HG03520 (cell line): ENCODE data around the gene TMEM263.
"Not testable (repeated sequence)": the region's sequence is repeated elsewhere in the genome, so short reads cannot be mapped to it uniquely, and the experiment has no call there.

ENCODE experiments used
- ATAC-seq: cut with Tn5 transposase; IDR thresholded peaks from one replicate; pipeline ENCODE4 v1.9.1; 2021; ENCODE audit warnings: mild to moderate bottlenecking, moderate library complexity; ENCODE audit not compliant: unreplicated experiment

Gene TMEM263

GRCh38 chr12:106955377-106956047 lies at the start of gene TMEM263:
TMEM263 (plus strand) TSS chr12:106955907; CDS start chr12:106967117, 11,210 bp downstream.
- ATAC-seq, result peak; percentile 70

GRCh38 chr12:106906715-106907114 lies 49.0 kb upstream of the TMEM263 start:
- no peak for ATAC-seq

- ATAC-seq, result no peak
Observed at GRCh38 chr12:106907411-106907810, 48.3 kb upstream of the TMEM263 start.

- ATAC-seq, result no peak
Observed at GRCh38 chr12:106907846-106908245, 47.9 kb upstream of the TMEM263 start.

- ATAC-seq, result no peak
Observed at GRCh38 chr12:106908561-106908960, 47.1 kb upstream of the TMEM263 start.

- no peak for ATAC-seq
Observed at GRCh38 chr12:106910202-106910601, 45.5 kb upstream of the TMEM263 start.

GRCh38 chr12:106911581-106911980 lies 44.1 kb upstream of the TMEM263 start:
- no peak for ATAC-seq

GRCh38 chr12:106913456-106913855 lies 42.3 kb upstream of the TMEM263 start:
- no peak for ATAC-seq

- ATAC-seq, result peak; percentile 64
Observed at GRCh38 chr12:106914796-106915634, 40.7 kb upstream of the TMEM263 start.

- ATAC-seq, result no peak
Observed at GRCh38 chr12:106915635-106916026, 40.1 kb upstream of the TMEM263 start.

- ATAC-seq, result no peak
Observed at GRCh38 chr12:106917503-106917902, 38.2 kb upstream of the TMEM263 start.

GRCh38 chr12:106918746-106919145 lies 37.0 kb upstream of the TMEM263 start:
- no peak for ATAC-seq

- ATAC-seq, result no peak
Observed at GRCh38 chr12:106919910-106920544, 35.7 kb upstream of the TMEM263 start.

GRCh38 chr12:106921976-106922375 lies 33.7 kb upstream of the TMEM263 start:
- ATAC-seq, result not testable (repeated sequence)

- not testable (repeated sequence) for ATAC-seq
Observed at GRCh38 chr12:106923594-106923993, 32.1 kb upstream of the TMEM263 start.

- ATAC-seq, result no peak
Observed at GRCh38 chr12:106924268-106924861, 31.3 kb upstream of the TMEM263 start.

- ATAC-seq, result no peak
Observed at GRCh38 chr12:106926657-106927056, 29.1 kb upstream of the TMEM263 start.

GRCh38 chr12:106934277-106934676 lies 21.4 kb upstream of the TMEM263 start:
- ATAC-seq, result no peak

- no peak for ATAC-seq
Observed at GRCh38 chr12:106941481-106942156, 14.1 kb upstream of the TMEM263 start.

GRCh38 chr12:106942775-106943174 lies 12.9 kb upstream of the TMEM263 start:
- ATAC-seq, result no peak
